Tongue (tissue), 2 donors: Measurements from ENCODE around the gene TFF2. TPM values are rescaled to one million over a fixed set of nuclear protein-coding genes. Genes with fewer than 3 reads are reported as not detected.
A peak's percentile ranks its signal among the peaks of the same experiment; 100 is the strongest.

Experiments
- DNase-seq: peaks from one replicate; pipeline ENCODE4 v3.0.0-alpha.2; 2015
- total RNA-seq: library from RNA; depleted of rRNA; stranded (reverse); fragments of >200 nt; gene quantifications from one replicate; pipeline ENCODE4 v1.2.3, GENCODE V29; 2014

The TFF2 gene
- total RNA-seq, 1 donor from 2014 or later = not detected

GRCh38 chr21:42320791-42321190 is 30.0 kb downstream of the TFF2 start:
- DNase-seq = no peak

DNA sequence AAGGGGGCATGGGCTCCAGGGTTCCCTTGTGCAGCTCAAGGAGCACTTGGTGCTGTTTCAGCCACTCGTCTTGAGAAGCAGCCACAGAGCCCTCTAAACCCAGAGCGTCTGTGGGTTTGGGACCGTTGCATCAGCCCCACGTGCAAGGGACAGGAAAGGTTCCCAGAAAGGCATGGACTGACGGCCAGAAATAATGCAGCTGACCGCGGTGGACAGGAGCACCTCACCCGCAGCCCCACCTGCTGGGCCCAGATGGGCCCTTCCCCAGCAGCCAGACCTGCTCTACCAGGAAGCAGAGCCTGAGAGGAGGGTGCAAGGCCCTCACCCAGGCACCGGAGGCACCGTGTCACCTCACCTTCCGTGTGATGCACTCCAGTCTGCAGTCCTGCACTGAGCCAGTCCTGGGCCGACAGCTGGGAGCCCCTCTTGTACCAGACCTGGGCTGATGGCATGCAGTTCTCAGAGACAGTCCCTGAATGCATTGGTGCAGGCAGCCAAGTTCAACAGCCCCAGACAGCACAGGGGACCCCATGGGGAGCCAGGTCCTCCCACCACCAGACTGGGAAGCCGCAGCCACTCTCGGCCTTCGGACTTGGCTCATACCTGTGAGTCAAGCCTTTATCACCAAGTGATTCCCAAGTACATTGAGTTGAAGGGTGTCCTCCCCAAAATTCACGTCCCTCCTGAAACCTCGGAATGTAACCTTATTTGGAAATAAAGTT is 30.8 kb downstream of the TFF2 start:
- DNase-seq = no peak

DNA sequence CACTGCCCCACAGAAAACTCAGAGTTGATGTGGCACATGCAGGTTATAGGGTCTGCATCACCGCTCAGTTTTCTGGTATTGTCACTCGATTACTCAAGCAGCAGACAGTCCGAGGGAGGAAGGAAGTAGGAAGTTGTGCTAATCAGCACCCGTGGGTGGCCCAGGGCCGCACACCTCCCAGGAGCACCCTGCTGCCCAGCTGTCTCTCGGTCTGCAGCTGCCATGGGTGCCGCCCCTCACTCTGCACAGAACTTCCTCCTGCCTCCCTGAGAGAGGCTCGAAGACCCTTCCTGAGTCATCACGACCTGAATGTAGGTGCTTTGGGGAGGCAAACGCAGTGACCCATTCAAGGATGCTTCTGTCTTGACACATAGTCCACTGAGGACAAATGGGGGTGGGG is 31.4 kb downstream of the TFF2 start:
- DNase-seq = no peak

DNA sequence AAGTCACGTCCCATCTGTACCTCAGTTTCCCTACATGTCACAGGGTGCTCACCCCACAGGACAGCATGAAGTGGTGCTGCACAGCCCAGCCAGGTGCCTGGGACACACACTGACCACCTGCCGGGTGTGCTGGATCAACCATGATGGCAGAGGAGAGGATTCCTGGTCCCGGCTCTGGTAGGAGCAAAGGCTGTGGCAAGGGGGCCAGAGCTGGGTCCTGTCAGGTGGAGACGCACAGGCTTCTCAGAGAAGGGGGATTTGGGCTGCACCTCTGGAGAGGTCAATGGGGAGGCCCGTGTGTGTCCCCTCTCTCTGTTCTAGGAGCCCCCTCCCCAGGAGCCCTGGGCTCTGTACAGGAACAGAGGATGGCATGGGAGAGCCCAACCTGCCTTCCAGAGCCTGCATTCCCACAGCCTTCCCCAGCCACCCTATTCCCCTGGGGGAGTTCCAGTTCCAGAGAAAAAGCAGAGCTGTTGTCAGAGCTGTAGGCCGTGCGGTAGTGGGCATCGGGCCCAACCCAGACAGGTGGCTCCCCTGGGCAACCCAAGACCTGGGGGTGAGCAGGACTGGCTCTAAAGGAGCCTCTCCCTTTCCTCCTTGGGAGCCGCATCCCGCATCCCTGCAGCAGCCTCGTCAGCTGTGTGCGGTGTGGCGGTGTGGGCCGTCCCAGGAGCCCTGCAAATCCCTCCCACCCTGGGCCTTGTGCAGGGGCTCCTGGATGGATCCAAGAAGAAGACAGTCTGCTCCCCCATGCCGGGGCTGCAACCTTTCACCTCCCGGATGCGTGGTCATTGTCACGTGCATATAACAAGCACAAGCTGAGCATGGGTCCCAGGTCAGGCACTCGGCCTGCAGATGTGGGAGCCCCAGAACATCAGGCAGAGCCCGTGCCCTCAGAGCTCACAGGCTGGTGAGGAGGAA is 32.7 kb downstream of the TFF2 start:
- no peak for DNase-seq

- DNase-seq = no peak
These were observed 33.5 kb downstream of the TFF2 start for GRCh38 chr21:42317341-42317741.

DNA sequence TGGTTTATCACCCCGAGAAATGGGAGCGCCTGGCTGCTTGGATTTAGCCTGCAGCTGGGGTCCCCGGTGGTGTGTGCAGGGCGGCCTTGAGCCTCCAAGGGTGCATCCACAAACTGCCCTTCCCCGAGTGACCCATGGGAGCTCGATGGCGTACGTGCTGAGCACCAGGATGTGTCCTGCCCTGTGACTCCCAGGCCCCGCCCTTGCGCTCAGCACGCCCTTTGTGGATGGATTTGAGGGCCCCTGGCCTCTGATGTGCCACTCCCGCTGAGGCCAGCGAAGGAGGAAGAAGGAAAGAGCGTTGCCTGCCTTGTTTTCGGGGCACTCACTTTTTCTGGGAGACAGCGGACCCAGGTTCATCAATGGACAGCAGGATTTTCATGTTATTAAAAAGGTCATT is 33.9 kb downstream of the TFF2 start:
- no peak for DNase-seq

DNA sequence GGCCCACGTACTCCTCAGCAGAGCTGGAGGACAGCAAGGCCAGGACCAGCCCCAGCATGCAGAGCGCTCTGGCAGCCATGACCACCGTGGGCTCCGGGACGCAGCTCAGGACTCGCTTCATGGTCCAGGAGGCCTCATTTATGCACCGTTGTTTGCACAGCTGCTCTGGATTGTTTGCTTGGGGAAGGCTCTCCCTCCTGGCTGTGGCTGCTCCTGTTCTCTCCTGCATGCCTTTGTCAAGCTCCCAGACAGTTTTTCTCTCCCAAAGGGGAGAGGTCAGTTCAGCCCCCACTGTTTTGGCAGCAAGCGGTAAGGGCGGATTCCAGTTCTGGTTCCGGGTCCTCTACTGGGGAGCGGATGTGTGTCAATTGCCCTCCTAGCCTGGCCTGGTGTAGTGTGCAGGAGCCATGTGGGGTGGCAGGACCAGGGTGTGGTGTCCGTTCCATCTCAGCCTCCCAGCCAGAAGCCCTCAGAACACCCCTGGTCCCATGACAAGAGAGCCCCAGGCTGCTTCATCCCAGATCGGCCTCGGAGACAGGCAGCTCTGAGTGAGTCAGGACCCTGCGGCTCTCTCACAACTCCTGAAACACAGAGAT is 35.4 kb downstream of the TFF2 start, which contains the start of gene TFF3:
Gene TFF3, minus strand, starts transcription at position 114 of the 596 bp plus-strand sequence. Its CDS starts 35 bp downstream, at position 79.
- peak; percentile 77 for DNase-seq

DNA sequence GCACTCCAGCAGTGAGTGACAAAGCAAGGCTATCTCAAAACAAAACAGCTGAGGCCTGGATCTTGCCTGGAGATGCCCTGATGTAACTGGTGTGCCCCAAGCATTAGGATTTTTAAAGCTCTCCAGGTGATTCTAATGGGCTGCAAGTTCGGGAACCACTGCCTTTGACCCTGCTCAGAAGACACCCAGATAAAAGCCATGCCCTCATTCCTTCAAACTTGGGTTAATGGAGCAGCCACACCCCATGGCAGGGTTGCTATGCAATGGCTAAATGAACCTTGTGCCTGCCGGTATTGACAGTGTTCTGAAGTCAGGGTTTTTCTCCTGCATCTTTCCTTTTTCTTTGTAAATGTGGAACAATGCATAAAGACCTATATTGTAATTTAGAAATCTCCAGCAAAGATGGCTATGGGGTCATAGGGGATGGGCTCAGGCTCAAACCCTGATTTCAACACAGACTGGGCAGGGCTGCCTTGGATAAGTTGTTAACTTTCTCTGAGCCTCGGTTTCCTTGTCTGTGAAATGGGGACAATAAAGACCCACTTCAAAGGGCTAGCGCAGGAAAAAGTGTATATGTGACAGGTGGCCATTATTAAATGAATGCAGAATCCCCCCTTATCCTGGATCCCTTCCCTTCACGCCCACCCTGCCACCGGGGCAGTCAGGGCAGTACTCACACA is 36.0 kb downstream of the TFF2 start:
- no peak for DNase-seq

- DNase-seq = peak; percentile 84
These were observed 37.3 kb downstream of the TFF2 start for GRCh38 chr21:42313501-42313969.

DNA sequence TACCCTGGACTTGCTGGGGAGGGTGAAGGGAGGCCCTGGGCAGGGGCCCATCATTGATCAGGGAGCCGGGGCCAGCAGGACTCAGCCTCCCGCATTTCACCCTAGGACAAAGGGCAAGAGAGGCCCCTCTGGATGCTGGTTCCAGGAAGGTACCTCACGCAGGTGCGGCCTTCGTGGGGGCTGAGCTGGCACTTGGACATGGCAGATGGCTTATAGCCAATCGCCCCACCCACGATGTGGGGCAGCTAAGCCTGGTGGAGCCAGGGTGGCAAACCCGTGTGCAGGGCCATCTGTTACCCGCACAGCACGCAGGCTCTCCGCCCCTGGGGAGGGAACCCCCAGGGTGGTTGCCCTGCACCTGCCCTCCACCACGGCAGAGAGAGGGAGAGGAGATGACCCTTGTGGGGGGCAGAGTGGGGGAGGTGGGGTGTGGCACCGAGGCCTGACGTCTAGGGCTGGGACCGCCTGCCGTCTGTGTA is 38.1 kb downstream of the TFF2 start:
- no peak for DNase-seq

DNA sequence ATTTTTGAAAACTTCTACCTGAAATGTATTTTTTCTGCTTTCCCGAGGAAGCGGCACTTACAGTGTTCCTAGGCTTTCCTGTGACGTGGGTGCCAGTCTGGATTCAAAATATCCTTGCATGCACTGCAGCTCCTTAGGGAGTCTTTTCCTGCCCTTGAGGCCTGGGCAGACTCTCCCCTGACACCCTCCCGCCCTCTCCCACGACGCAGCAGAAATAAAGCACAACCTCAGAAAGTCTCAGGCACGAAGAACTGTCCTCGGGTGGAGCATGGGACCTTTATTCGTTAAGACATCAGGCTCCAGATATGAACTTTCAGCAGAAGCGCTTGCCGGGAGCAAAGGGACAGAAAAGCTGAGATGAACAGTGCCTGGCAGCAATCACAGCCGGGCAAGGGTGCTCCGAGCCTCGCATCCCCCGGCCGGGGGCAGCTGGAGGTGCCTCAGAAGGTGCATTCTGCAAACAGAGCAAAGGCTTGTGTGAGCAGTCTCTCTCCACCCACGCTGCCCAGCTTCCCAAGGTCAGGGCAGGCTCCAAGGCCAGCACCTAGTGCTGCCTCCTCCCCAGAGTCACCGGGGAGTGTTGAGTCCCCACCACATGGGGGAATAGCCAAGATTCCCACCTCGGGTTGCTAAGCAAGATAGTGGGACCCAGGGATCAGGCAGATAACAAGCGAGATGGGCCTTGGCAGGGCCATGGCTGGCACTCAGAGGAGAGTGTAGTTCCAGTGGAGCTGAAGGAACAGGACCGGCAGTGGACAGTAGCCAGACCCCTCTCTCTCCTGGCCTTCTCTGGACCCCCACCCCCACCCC is 38.8 kb downstream of the TFF2 start:
- no peak for DNase-seq

- DNase-seq = no peak
These were observed 39.6 kb downstream of the TFF2 start for GRCh38 chr21:42311160-42311559.

DNA sequence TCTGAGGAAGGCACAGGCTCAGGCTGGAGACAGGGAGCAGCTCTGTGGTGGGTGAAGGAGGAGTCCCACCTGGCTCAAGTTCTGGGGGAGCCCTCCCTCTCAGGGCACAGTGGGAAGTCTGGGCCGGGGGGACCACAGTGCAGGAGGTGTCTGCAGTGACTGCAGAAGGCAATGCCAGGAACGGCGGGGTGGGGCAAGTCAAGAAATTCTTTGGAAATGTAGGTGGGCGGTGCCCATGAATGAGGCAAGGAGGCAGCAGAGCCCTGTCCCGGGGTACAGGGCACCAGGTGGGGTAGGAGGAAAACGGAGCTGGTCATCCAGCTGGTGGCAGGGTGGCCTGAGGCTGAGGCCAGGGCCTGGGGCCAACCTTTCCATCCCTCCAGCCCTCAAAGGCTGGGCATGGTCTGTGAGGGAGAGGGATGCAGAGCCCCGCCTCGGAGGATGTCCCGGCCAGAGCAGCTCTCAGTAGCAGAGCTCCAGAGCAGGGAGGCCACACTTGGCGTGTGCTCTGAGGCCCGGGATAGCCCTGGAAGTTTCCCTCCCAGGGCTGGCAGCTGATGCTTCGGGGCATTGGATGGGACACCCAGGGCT is 40.3 kb downstream of the TFF2 start:
- no peak for DNase-seq

DNA sequence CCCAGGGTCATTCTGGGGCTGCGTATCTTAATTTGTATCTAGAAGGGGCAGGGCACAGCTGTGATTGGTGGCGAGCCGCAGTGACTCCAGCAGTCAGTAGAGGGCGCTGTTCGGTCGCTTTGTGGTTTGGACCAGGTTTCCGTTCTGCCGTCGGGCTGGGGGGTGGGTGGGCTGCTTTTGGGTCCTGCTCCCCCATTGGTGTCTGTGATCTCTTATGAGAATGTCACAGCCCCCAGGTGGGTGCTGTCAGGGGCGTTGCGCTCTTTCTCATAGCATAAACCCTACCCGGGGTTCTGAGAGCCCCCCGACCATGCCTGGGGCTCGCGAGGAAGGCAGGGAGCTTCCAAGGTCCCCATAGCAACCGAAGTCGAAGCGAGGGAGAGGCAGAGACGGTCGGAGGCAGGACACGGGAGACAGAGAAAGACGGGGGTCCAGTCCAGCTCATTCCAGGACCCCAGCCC is 41.0 kb downstream of the TFF2 start:
- peak; percentile 80 for DNase-seq

- no peak for DNase-seq
These were observed 41.7 kb downstream of the TFF2 start for GRCh38 chr21:42308914-42309752.

GRCh38 chr21:42308161-42308913 is 42.5 kb downstream of the TFF2 start:
- no peak for DNase-seq

GRCh38 chr21:42307106-42307505 is 43.7 kb downstream of the TFF2 start:
- DNase-seq = no peak

- no peak for DNase-seq
These were observed 44.3 kb downstream of the TFF2 start for GRCh38 chr21:42306366-42307035.
